H1 (cell line): ENCODE results near the gene SWI5. TPM values are rescaled to one million over a fixed set of nuclear protein-coding genes. Genes with fewer than 3 reads are reported as not detected.

ENCODE experiments used
- CTCF ChIA-PET: fragments of 300-600 bp; sonication (Branson Sonifier 250); formaldehyde crosslinking; loops from one replicate; lab custom pipeline; 2021; ENCODE audit not compliant: partially characterized antibody; lab: Charles Lee
- POLR2A ChIA-PET: fragments of 300-600 bp; sonication (Branson Sonifier 250); formaldehyde crosslinking; loops from one replicate; lab custom pipeline; 2021; ENCODE audit warnings: inconsistent platforms; ENCODE audit not compliant: partially characterized antibody; lab: Charles Lee
- DNase-seq, 2 experiments: peaks; one replicate each; pipeline versions ENCODE4 v3.0.0 to v3.0.0-alpha.2; 2010 to 2022; ENCODE audit warnings: low spot score in 2 of 2, low read depth in 1 of 2, mixed read lengths in 1 of 2
- FAIRE-seq: peaks from 2 replicates; lab custom pipeline; 2011; peaks lifted over from hg19 to GRCh38; lab: Jason Lieb, UNC
- H2AFZ ChIP-seq: 2 replicates; pipeline ENCODE4 v1.8.1; 2012; ENCODE audit warnings: low read length, inconsistent platforms
- H2AK5ac ChIP-seq: 2 replicates; pipeline ENCODE4 v1.6.1; 2013; ENCODE audit warnings: low read depth, low read length
- H2BK120ac ChIP-seq: replicated peaks from 2 replicates; pipeline ENCODE3; 2013; ENCODE audit warnings: low read depth, low read length, inconsistent platforms
- H2BK12ac ChIP-seq: 2 replicates; pipeline ENCODE4 v1.6.1; 2013; ENCODE audit warnings: low read depth, low read length
- H2BK15ac ChIP-seq: 2 replicates; pipeline ENCODE4 v1.6.1; 2013; ENCODE audit warnings: low read length
- H2BK20ac ChIP-seq: 2 replicates; pipeline ENCODE4 v1.6.1; 2013; ENCODE audit warnings: low read length
- H2BK5ac ChIP-seq: 2 replicates; pipeline ENCODE4 v1.6.1; 2013; ENCODE audit warnings: low read depth, low read length
- H3K14ac ChIP-seq: 2 replicates; pipeline ENCODE4 v1.6.1; 2013; ENCODE audit warnings: inconsistent platforms; ENCODE audit not compliant: insufficient read length
- H3K18ac ChIP-seq: 2 replicates; pipeline ENCODE4 v1.6.1; 2013; ENCODE audit warnings: low read length; ENCODE audit errors: extremely low read depth
- H3K23ac ChIP-seq: 2 replicates; pipeline ENCODE4 v1.6.1; 2013; ENCODE audit warnings: inconsistent platforms; ENCODE audit not compliant: insufficient read length
- H3K23me2 ChIP-seq: 2 replicates; pipeline ENCODE4 v1.6.1; 2013; ENCODE audit warnings: low read depth, low read length
- H3K27ac ChIP-seq: 2 replicates; pipeline ENCODE4 v1.6.1; 2011; ENCODE audit warnings: low read depth, low read length, inconsistent platforms
- H3K27me3 ChIP-seq, 4 experiments: replicated peaks in 1 of 4; 1 replicate in 1 of 4; 2 replicates in 3 of 4; pipeline versions ENCODE4 v1.6.1 to v1.8.1; 2011 to 2013; ENCODE audit warnings: low read length in 3 of 4, mild to moderate bottlenecking in 3 of 4, inconsistent platforms in 2 of 4, mixed read lengths in 2 of 4, moderate library complexity in 1 of 4; ENCODE audit not compliant: control insufficient read depth in 3 of 4, insufficient read depth in 3 of 4; ENCODE audit errors: extremely low read depth in 1 of 4
- H3K36me3 ChIP-seq, 4 experiments: 2 replicates each; pipeline versions ENCODE4 v1.6.1 to v1.8.1; 2011 to 2013; ENCODE audit warnings: mild to moderate bottlenecking in 4 of 4, low read length in 3 of 4, moderate library complexity in 2 of 4, control low read depth in 1 of 4, inconsistent platforms in 1 of 4; ENCODE audit not compliant: insufficient read depth in 4 of 4, control insufficient read depth in 2 of 4
- H3K4ac ChIP-seq: replicated peaks from 2 replicates; pipeline ENCODE3; 2013; ENCODE audit warnings: low read length, low read depth, mixed read lengths, inconsistent platforms; ENCODE audit not compliant: insufficient read length
- H3K4me1 ChIP-seq, 4 experiments: replicated peaks in 1 of 4; 1 replicate in 1 of 4; 2 replicates in 3 of 4; pipeline versions ENCODE4 v1.6.1 to v1.8.1; 2011 to 2013; ENCODE audit warnings: low read length in 3 of 4, inconsistent platforms in 2 of 4, mixed read lengths in 1 of 4; ENCODE audit not compliant: insufficient read depth in 4 of 4, control insufficient read depth in 3 of 4
- H3K4me2 ChIP-seq, 2 experiments: 2 replicates each; pipeline versions ENCODE4 v1.6.1 to v1.8.1; 2011 to 2013; ENCODE audit warnings: low read depth in 2 of 2, low read length in 2 of 2, control low read depth in 1 of 2, inconsistent platforms in 1 of 2, mild to moderate bottlenecking in 1 of 2; ENCODE audit not compliant: insufficient read depth in 1 of 2
- H3K4me3 ChIP-seq, 4 experiments: fragments of 200-600, 300-600 bp in 1 of 4; sonication (generic), shearing (Covaris generic), sonication (Bioruptor Twin) in 1 of 4; 2 replicates each; pipeline versions ENCODE4 v1.5.1 to v1.8.1; 2011 to 2016; ENCODE audit warnings: low read length in 4 of 4, low read depth in 3 of 4, control low read depth in 2 of 4, inconsistent platforms in 2 of 4, mild to moderate bottlenecking in 2 of 4, mixed read lengths in 1 of 4, moderate library complexity in 1 of 4; ENCODE audit not compliant: insufficient read depth in 2 of 4; ENCODE audit errors: extremely low read depth in 1 of 4
- H3K56ac ChIP-seq: replicated peaks from 2 replicates; pipeline ENCODE3; 2013; ENCODE audit warnings: low read depth, mild to moderate bottlenecking, mixed read lengths, low read length, inconsistent platforms; ENCODE audit not compliant: insufficient read length
- H3K79me1 ChIP-seq: 2 replicates; pipeline ENCODE4 v1.6.1; 2013; ENCODE audit warnings: low read depth, low read length, control low read depth
- H3K79me2 ChIP-seq, 2 experiments: 2 replicates each; pipeline versions ENCODE4 v1.6.1 to v1.8.1; 2012 to 2013; ENCODE audit warnings: low read length in 2 of 2, mild to moderate bottlenecking in 2 of 2, inconsistent platforms in 1 of 2; ENCODE audit not compliant: insufficient read depth in 2 of 2, control insufficient read depth in 1 of 2
- H3K9ac ChIP-seq, 4 experiments: replicated peaks in 1 of 4; 1 replicate in 1 of 4; 2 replicates in 3 of 4; pipeline versions ENCODE4 v1.6.1 to v1.8.1; 2011 to 2013; ENCODE audit warnings: low read depth in 3 of 4, low read length in 3 of 4, control low read depth in 2 of 4, mild to moderate bottlenecking in 2 of 4, moderate library complexity in 2 of 4, inconsistent platforms in 1 of 4; ENCODE audit errors: extremely low read depth in 1 of 4
- H3K9me3 ChIP-seq, 2 experiments: 2 replicates each; pipeline versions ENCODE4 v1.6.1 to v1.8.1; 2012 to 2013; ENCODE audit warnings: mild to moderate bottlenecking in 2 of 2, moderate library complexity in 2 of 2, control low read depth in 1 of 2, inconsistent platforms in 1 of 2, low read depth in 1 of 2, low read length in 1 of 2, mixed read lengths in 1 of 2; ENCODE audit not compliant: insufficient read depth in 2 of 2
- H4K20me1 ChIP-seq, 2 experiments: replicated peaks in 1 of 2; 2 replicates each; pipeline versions ENCODE3 to v1.8.1; 2011 to 2013; ENCODE audit warnings: inconsistent platforms in 2 of 2, low read length in 2 of 2, mild to moderate bottlenecking in 1 of 2; ENCODE audit not compliant: insufficient read depth in 2 of 2, control insufficient read depth in 1 of 2
- H4K5ac ChIP-seq: 2 replicates; pipeline ENCODE4 v1.6.1; 2013; ENCODE audit warnings: low read length, low read depth, mixed read lengths, inconsistent platforms; ENCODE audit not compliant: insufficient read length
- H4K8ac ChIP-seq: 2 replicates; pipeline ENCODE4 v1.8.0; 2013; ENCODE audit warnings: mild to moderate bottlenecking, moderate library complexity, low read length, inconsistent platforms; ENCODE audit not compliant: insufficient read depth; ENCODE audit errors: extremely low read depth
- H4K91ac ChIP-seq: replicated peaks from 2 replicates; pipeline ENCODE3; 2013; ENCODE audit warnings: low read length, mixed read lengths, inconsistent platforms; ENCODE audit not compliant: insufficient read length
- SIX5 ChIP-seq: IDR thresholded peaks from 2 replicates; pipeline ENCODE4 v1.6.1; 2011; ENCODE audit warnings: mild to moderate bottlenecking, low read depth, low read length
- SRF ChIP-seq: IDR thresholded peaks from 2 replicates; pipeline ENCODE4 v1.6.1; 2011; ENCODE audit warnings: mild to moderate bottlenecking, low read depth, low read length, moderate library complexity
- WGBS, 2 experiments: shearing (Covaris generic) in 1 of 2; methylation state at CpG; one replicate each; pipeline versions ENCODE4 v1.1.6 to v1.1.7; 2013 to 2015; ENCODE audit warnings: low lambda C conversion rate in 2 of 2, mixed read lengths in 2 of 2, inconsistent platforms in 1 of 2, low coverage in 1 of 2, missing lambda C conversion rate in 1 of 2; ENCODE audit not compliant: insufficient replicate concordance in 2 of 2, insufficient coverage in 1 of 2, insufficient read length in 1 of 2; ENCODE audit errors: extremely low coverage in 1 of 2, missing lambda C conversion rate in 1 of 2; 5-methylcytosine and 5-hydroxymethylcytosine counted together
- polyA plus RNA-seq, 7 experiments: library from polyadenylated mRNA; depleted of rRNA in 3 of 7; stranded (reverse) in 5 of 7; unstranded in 2 of 7; fragments of >200 nt in 5 of 7; fragments of 200-250 nt in 2 of 7; gene quantifications; 1 replicate in 5 of 7; 2 replicates in 1 of 7; 4 replicates in 1 of 7; pipeline versions ENCODE4 v1.2.1 to v1.2.3, GENCODE V29; 2011 to 2013; ENCODE audit warnings: missing spikeins in 2 of 7, mixed read lengths in 2 of 7
- total RNA-seq: library from RNA; stranded (reverse); fragmentation: NEBNext Ultra II Directional; extraction: Animal tissue kit (Norgen Biotek cat#: 25700); gene quantifications from 2 replicates; pipeline ENCODE4 v1.2.1, GENCODE V29; 2021

The SWI5 gene
- total and polyA plus RNA-seq, 2 of the 8 experiments (the other 6 are each of a cell fraction or from before 2014, with no cell fraction given): 29.0 to 59.5 TPM

- H2BK15ac ChIP-seq: no peak overlapping the region
- H3K27me3 ChIP-seq: peaks cover 0 to 3% (median 0%) of the 10 kb centered on the region in 4 experiments; a peak in 1 of 7 replicates
- CTCF ChIA-PET: interaction anchor here (0.6 to 1.1 kb wide), 6 partner anchors 34 to 126 kb away, joined by 3 to 6 read pairs (median 3); partner anchors contain the start of gene CIZ1
- no peak overlapping the region for H4K5ac ChIP-seq
- no peak overlapping the region for H3K9ac ChIP-seq
- no peak overlapping the region for H3K4ac ChIP-seq
- TF ChIP-seq SIX5 (no peak), SRF (no peak)
- TF ChIP-seq, all 59 proteins: peak for 0
- H3K4me3 ChIP-seq: no peak overlapping the region
- H3K23ac ChIP-seq: no peak overlapping the region
- no peaks in the 10 kb centered on the region for H3K79me2 ChIP-seq
- peaks cover 0 to 6% of the 10 kb centered on the region in 2 experiments for H4K20me1 ChIP-seq
- DNase-seq: no peak
- no peak overlapping the region for H3K56ac ChIP-seq
- H2BK120ac ChIP-seq: no peak overlapping the region
- 93% methylated on average over 4 of the region's 4 CpGs; no CpG with 5 or more reads in 1 of the 2 experiments for WGBS, 2 experiments
- no peak for FAIRE-seq
- H3K4me1 ChIP-seq: no peaks in the 10 kb centered on the region
- H2BK20ac ChIP-seq: no peak overlapping the region
- no peaks in the 10 kb centered on the region for H3K79me1 ChIP-seq
- H3K18ac ChIP-seq: no peak overlapping the region
- peaks cover 9 to 37% (median 19%) of the 10 kb centered on the region in 4 experiments; a peak in 7 of 8 replicates for H3K36me3 ChIP-seq
- no peaks in the 10 kb centered on the region for H3K9me3 ChIP-seq
- no peak overlapping the region for H2BK5ac ChIP-seq
- H3K23me2 ChIP-seq: no peaks in the 10 kb centered on the region
- H2AK5ac ChIP-seq: no peak overlapping the region
- no peak overlapping the region for H2BK12ac ChIP-seq
- no peak overlapping the region for H2AFZ ChIP-seq
- no peak overlapping the region for H3K27ac ChIP-seq
- H3K4me2 ChIP-seq: no peak overlapping the region
- no peak overlapping the region for H4K8ac ChIP-seq
- H4K91ac ChIP-seq: no peak overlapping the region
- H3K14ac ChIP-seq: no peak overlapping the region
- POLR2A ChIA-PET: interaction anchor here (0.6 to 1.7 kb wide), 4 partner anchors 11 to 184 kb away, joined by 3 to 4 read pairs (median 3); no protein-coding TSS in a partner anchor
Observed at GRCh38 chr9:128262687-128263086, 13.4 kb upstream of the SWI5 start.
